Immature natural killer cell (primary cell): ENCODE data around the gene MAP3K8. TPM values are rescaled to one million over a fixed set of nuclear protein-coding genes. Genes with fewer than 3 reads are reported as not detected.
"Not testable (repeated sequence)": the region's sequence is repeated elsewhere in the genome, so short reads cannot be mapped to it uniquely, and the experiment has no call there.

Experiments used
- DNase-seq, 3 donors: peaks; one replicate each; pipeline ENCODE4 v3.0.0; 2022; ENCODE audit warnings: mixed read lengths in 1 of 3
- H3K27ac Mint-ChIP-seq, 6 donors: one replicate each; pipeline ENCODE4 v1.8.0; 2020; ENCODE audit warnings: mixed read lengths in 6 of 6, mild to moderate bottlenecking in 5 of 6, inconsistent platforms in 4 of 6, moderate library complexity in 3 of 6
- H3K27me3 Mint-ChIP-seq, 3 donors: one replicate each; pipeline ENCODE4 v1.8.0; 2020 to 2021; ENCODE audit warnings: low read depth in 3 of 3, mild to moderate bottlenecking in 3 of 3, mixed read lengths in 3 of 3, moderate library complexity in 3 of 3, inconsistent platforms in 1 of 3
- H3K36me3 Mint-ChIP-seq, 3 donors: one replicate each; pipeline ENCODE4 v1.8.0; 2020; ENCODE audit warnings: mixed read lengths in 3 of 3, inconsistent platforms in 2 of 3, mild to moderate bottlenecking in 2 of 3
- H3K4me1 Mint-ChIP-seq, 2 donors: one replicate each; pipeline ENCODE4 v1.8.0; 2020; ENCODE audit warnings: inconsistent platforms in 2 of 2, mild to moderate bottlenecking in 2 of 2, mixed read lengths in 2 of 2, moderate library complexity in 1 of 2
- H3K4me3 Mint-ChIP-seq, 5 donors: one replicate each; pipeline ENCODE4 v1.8.0; 2020; ENCODE audit warnings: mild to moderate bottlenecking in 5 of 5, mixed read lengths in 5 of 5, inconsistent platforms in 3 of 5, moderate library complexity in 3 of 5
- H3K9me3 Mint-ChIP-seq, 6 donors: one replicate each; pipeline ENCODE4 v1.8.0; 2020; ENCODE audit warnings: mild to moderate bottlenecking in 6 of 6, mixed read lengths in 6 of 6, inconsistent platforms in 4 of 6, moderate library complexity in 3 of 6
- polyA plus RNA-seq, 3 donors: library from polyadenylated mRNA; unstranded; fragments of 300-500 nt; fragmentation: Illumina TruSeq; gene quantifications; one replicate each; pipeline ENCODE4 v1.2.3, GENCODE V29; 2021

MAP3K8 gene
- polyA plus RNA-seq, 3 donors from 2014 or later: 62.9 to 154 (median 151) TPM

- DNase-seq: no peak
- no peaks in the 10 kb centered on the region for H3K36me3 Mint-ChIP-seq
- H3K4me3 Mint-ChIP-seq: no peak overlapping the region
- H3K27me3 Mint-ChIP-seq: peaks cover 0 to 4% (median 2%) of the 10 kb centered on the region in 3 donors
- peaks cover 0 to 13% (median 2%) of the 10 kb centered on the region in 6 donors for H3K9me3 Mint-ChIP-seq
- H3K4me1 Mint-ChIP-seq: no peaks in the 10 kb centered on the region
- H3K27ac Mint-ChIP-seq: peak overlapping the region in 1 of 6 donors; percentile 20
These were observed 29.4 kb upstream of the MAP3K8 start for GRCh38 chr10:30404540-30404939.

- Mint-ChIP-seq H3K27me3 (peaks cover 0 to 4% (median 2%) of the 10 kb centered on the region in 3 donors), H3K4me1 (peaks cover 4 to 5% of the 10 kb centered on the region in 2 donors), H3K36me3 (no peaks in the 10 kb centered on the region), H3K9me3 (no peaks in the 10 kb centered on the region), H3K4me3 (no peak overlapping the region), H3K27ac (no peak overlapping the region)
- DNase-seq: no peak
These were observed 22.7 kb upstream of the MAP3K8 start for GRCh38 chr10:30411263-30411662.

GRCh38 chr10:30412901-30413300 is 21.1 kb upstream of the MAP3K8 start:
- H3K27me3 Mint-ChIP-seq: peaks cover 0 to 3% (median 0%) of the 10 kb centered on the region in 3 donors
- no peaks in the 10 kb centered on the region for H3K36me3 Mint-ChIP-seq
- H3K4me1 Mint-ChIP-seq: peaks cover 6 to 7% of the 10 kb centered on the region in 2 donors
- no peaks in the 10 kb centered on the region for H3K9me3 Mint-ChIP-seq
- no peak overlapping the region for H3K27ac Mint-ChIP-seq
- DNase-seq: no peak
- no peak overlapping the region for H3K4me3 Mint-ChIP-seq

GRCh38 chr10:30413996-30414576 is 19.9 kb upstream of the MAP3K8 start:
- H3K9me3 Mint-ChIP-seq: no peaks in the 10 kb centered on the region
- no peak overlapping the region for H3K4me3 Mint-ChIP-seq
- H3K36me3 Mint-ChIP-seq: no peaks in the 10 kb centered on the region
- peaks cover 0 to 3% (median 0%) of the 10 kb centered on the region in 3 donors for H3K27me3 Mint-ChIP-seq
- H3K27ac Mint-ChIP-seq: peak overlapping the region in 2 of 6 donors; percentile 12 to 40
- H3K4me1 Mint-ChIP-seq: peaks cover 17 to 18% of the 10 kb centered on the region in 2 donors
- peak; percentile 51 to 61 (median 59) for DNase-seq

- peaks cover 19 to 30% of the 10 kb centered on the region in 2 donors for H3K4me1 Mint-ChIP-seq
- peaks cover 0 to 3% (median 0%) of the 10 kb centered on the region in 3 donors for H3K27me3 Mint-ChIP-seq
- no peak overlapping the region for H3K4me3 Mint-ChIP-seq
- H3K36me3 Mint-ChIP-seq: no peaks in the 10 kb centered on the region
- peak overlapping the region in 1 of 6 donors; percentile 76 for H3K27ac Mint-ChIP-seq
- no peaks in the 10 kb centered on the region for H3K9me3 Mint-ChIP-seq
- no peak for DNase-seq
These were observed 18.4 kb upstream of the MAP3K8 start for GRCh38 chr10:30415593-30415992.

- Mint-ChIP-seq H3K4me1 (peaks cover 20 to 30% of the 10 kb centered on the region in 2 donors), H3K27ac (peak overlapping the region in 2 of 6 donors; percentile 65 to 94), H3K9me3 (no peaks in the 10 kb centered on the region), H3K36me3 (no peaks in the 10 kb centered on the region), H3K4me3 (no peak overlapping the region), H3K27me3 (peaks cover 0 to 1% (median 0%) of the 10 kb centered on the region in 3 donors)
- no peak for DNase-seq
These were observed 16.7 kb upstream of the MAP3K8 start for GRCh38 chr10:30417301-30417700.

- peaks cover 0 to 1% (median 0%) of the 10 kb centered on the region in 3 donors for H3K27me3 Mint-ChIP-seq
- H3K4me1 Mint-ChIP-seq: peaks cover 19 to 25% of the 10 kb centered on the region in 2 donors
- H3K4me3 Mint-ChIP-seq: no peak overlapping the region
- H3K36me3 Mint-ChIP-seq: no peaks in the 10 kb centered on the region
- no peak overlapping the region for H3K27ac Mint-ChIP-seq
- H3K9me3 Mint-ChIP-seq: no peaks in the 10 kb centered on the region
- no peak for DNase-seq
These were observed 13.7 kb upstream of the MAP3K8 start for GRCh38 chr10:30420266-30420665.

- H3K4me1 Mint-ChIP-seq: peaks cover 19 to 25% of the 10 kb centered on the region in 2 donors
- no peaks in the 10 kb centered on the region for H3K36me3 Mint-ChIP-seq
- H3K27me3 Mint-ChIP-seq: peaks cover 0 to 1% (median 0%) of the 10 kb centered on the region in 3 donors
- no peak overlapping the region for H3K27ac Mint-ChIP-seq
- H3K9me3 Mint-ChIP-seq: no peaks in the 10 kb centered on the region
- DNase-seq: no peak
- no peak overlapping the region for H3K4me3 Mint-ChIP-seq
These were observed 13.2 kb upstream of the MAP3K8 start for GRCh38 chr10:30420766-30421165.

- H3K9me3 Mint-ChIP-seq: no peaks in the 10 kb centered on the region
- no peak overlapping the region for H3K27ac Mint-ChIP-seq
- no peak overlapping the region for H3K4me3 Mint-ChIP-seq
- H3K36me3 Mint-ChIP-seq: no peaks in the 10 kb centered on the region
- H3K27me3 Mint-ChIP-seq: peaks cover 0 to 1% (median 0%) of the 10 kb centered on the region in 3 donors
- DNase-seq: no peak
- H3K4me1 Mint-ChIP-seq: peaks cover 20 to 26% of the 10 kb centered on the region in 2 donors
These were observed 11.8 kb upstream of the MAP3K8 start for GRCh38 chr10:30422151-30422695.

- no peak for DNase-seq
- no peaks in the 10 kb centered on the region for H3K9me3 Mint-ChIP-seq
- no peak overlapping the region for H3K4me3 Mint-ChIP-seq
- H3K4me1 Mint-ChIP-seq: peaks cover 25 to 31% of the 10 kb centered on the region in 2 donors
- no peaks in the 10 kb centered on the region for H3K36me3 Mint-ChIP-seq
- H3K27ac Mint-ChIP-seq: no peak overlapping the region
- H3K27me3 Mint-ChIP-seq: peaks cover 0 to 1% (median 0%) of the 10 kb centered on the region in 3 donors
These were observed 10.9 kb upstream of the MAP3K8 start for GRCh38 chr10:30422981-30423654.

GRCh38 chr10:30423655-30424275 is 10.2 kb upstream of the MAP3K8 start:
- not testable (repeated sequence) for DNase-seq, H3K27ac Mint-ChIP-seq, H3K36me3 Mint-ChIP-seq, H3K9me3 Mint-ChIP-seq, H3K27me3 Mint-ChIP-seq, H3K4me3 Mint-ChIP-seq
- peaks cover 19 to 30% of the 10 kb centered on the region in 2 donors for H3K4me1 Mint-ChIP-seq

GRCh38 chr10:30425336-30426075 is 8.5 kb upstream of the MAP3K8 start:
- DNase-seq: no peak
- Mint-ChIP-seq H3K9me3 (no peaks in the 10 kb centered on the region), H3K27me3 (peaks cover 0 to 1% (median 0%) of the 10 kb centered on the region in 3 donors), H3K4me3 (no peak overlapping the region), H3K36me3 (no peaks in the 10 kb centered on the region), H3K27ac (no peak overlapping the region), H3K4me1 (peaks cover 14 to 15% of the 10 kb centered on the region in 2 donors)

- DNase-seq: no peak
- Mint-ChIP-seq H3K4me3 (peak overlapping the region; percentile 33 to 68 (median 58)), H3K9me3 (no peaks in the 10 kb centered on the region), H3K36me3 (peaks cover 0 to 4% (median 3%) of the 10 kb centered on the region in 3 donors), H3K4me1 (peaks cover 23 to 33% of the 10 kb centered on the region in 2 donors), H3K27me3 (peaks cover 18 to 35% (median 19%) of the 10 kb centered on the region in 3 donors), H3K27ac (peak overlapping the region in 5 of 6 donors; percentile 11 to 86 (median 59))
These were observed 3.3 kb upstream of the MAP3K8 start for GRCh38 chr10:30430544-30431298.
